Sciatic nerve (tissue), 2 donors: ENCODE data around the gene RBM28. TPM values are rescaled to one million over a fixed set of nuclear protein-coding genes. Genes with fewer than 3 reads are reported as not detected.

Source experiments
- ATAC-seq: fragments of 200-7000 bp; cut with Tn5 transposase; one replicate; pipeline ENCODE4 v1.9.1; 2020; ENCODE audit warnings: mild to moderate bottlenecking, moderate library complexity
- DNase-seq: peaks from one replicate; pipeline ENCODE4 v3.0.0-alpha.2; 2020; ENCODE audit warnings: low spot score
- intact Hi-C: fragments of 100-400 bp; cut with DNase I; formaldehyde crosslinking; loops from one replicate; pipeline ENCODE4 v1.14.2; 2022
- total RNA-seq: library from RNA; stranded (reverse); fragmentation: NEBNext Ultra II Directional; extraction: Animal tissue kit (Norgen Biotek cat#: 25700); gene quantifications from one replicate; pipeline ENCODE4 v1.2.1, GENCODE V29; 2021
- donor health status: DM: no; HTN: no; CAD: no.
- donor health status: DM: no; HTN: no; CAD: no.

Gene RBM28
- total RNA-seq, 1 donor from 2014 or later = 49.6 TPM

DNA sequence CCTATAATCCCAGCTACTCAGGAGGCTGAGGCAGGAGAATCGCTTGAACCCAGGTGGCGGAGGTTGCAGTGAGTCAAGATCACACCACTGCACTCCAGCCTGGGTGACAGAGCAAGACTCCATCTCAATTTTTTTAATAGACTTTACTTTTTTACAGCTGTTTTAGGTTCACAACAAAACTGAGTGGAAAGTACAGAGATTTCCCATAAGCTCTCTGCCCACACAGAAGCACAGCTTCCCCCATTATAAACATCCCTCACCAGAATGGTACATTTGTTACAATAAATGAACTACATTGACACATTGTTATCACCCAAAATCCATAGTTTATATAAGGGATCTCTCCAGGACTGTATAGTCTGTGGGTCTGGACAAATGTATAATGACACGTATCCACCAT lies 32.4 kb upstream of the RBM28 start:
- ATAC-seq (no peak), DNase-seq (no peak)
- intact Hi-C loops = no loop called here

DNA sequence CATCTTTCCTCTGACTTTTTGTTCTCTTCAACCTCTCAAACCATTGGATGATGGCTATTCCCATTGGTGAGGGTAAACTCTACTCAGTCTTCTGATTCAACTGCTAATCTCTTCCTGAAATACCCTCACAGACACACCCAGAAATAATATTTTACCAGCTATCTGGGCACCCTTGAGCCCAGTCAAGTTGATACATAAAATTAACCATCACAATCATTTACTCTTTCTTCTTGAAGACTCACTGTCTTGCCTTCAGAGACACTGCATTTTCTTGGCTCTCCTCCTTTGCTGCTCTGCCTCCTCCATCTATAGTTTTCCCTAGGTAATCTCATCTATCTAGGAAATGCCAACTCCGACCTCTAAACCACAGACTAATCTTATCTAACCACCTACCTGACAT lies 30.3 kb upstream of the RBM28 start:
- intact Hi-C loops = no loop called here
- ATAC-seq (no peak), DNase-seq (no peak)

DNA sequence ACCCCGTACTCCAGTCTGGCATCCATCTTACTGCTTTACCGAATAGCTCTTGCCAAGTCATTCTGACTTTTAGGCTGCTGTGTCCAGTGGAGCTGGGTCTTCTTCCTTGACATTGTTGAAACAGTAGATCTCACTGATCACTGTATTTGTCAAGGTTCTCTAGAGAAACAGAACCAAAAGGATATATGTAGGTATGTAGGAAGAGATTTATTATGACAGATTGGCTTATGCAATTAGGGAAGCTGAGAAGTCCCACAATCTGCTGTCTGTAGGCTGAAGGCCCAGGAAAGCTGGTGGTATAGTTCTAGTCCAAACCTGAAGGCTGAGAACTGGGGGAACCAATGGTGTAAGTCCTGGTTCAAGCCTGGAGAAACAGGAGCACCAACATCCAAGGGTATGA lies 29.9 kb upstream of the RBM28 start:
- no peak for ATAC-seq
- intact Hi-C loops = no loop called here
- DNase-seq = no peak

DNA sequence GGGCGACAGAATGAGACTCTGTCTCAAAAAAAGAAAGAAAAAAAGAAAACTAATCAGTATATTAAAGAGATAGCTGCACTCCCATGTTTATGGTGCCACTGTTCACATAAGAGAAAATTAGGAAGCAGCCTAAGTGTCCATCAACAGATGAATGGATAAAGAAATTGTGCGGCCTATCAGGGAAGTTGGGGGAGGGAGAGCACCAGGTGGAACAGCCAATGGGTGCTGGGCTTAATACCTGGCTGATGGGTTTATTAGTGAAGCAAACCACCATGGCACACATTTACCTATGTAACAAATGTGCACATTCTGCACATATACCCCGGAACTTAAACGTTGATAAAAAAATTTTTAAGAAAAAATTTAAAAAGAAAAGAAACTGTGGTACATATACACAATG lies 26.8 kb upstream of the RBM28 start:
- intact Hi-C loops = no loop called here
- DNase-seq (no peak), ATAC-seq (no peak)

DNA sequence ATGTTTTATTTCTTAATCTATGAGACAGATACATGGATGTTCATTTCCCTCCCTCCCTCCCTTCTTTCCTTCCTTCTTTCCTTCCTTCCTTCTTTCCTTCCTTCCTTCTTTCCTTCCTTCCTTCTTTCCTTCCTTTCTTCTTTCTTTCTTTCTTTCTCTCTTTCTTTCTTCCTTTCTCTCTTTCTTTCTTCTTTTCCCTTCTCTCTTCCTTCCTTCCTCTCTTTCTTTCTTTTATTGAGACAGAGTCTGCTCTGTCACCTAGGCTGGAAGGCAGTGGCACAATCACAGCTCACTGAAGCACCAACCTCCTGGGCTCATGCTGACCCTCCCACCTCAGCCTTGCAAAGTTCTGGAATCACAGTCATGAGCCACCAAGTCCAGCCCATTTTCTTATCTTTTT lies 23.3 kb upstream of the RBM28 start:
- ATAC-seq = no peak
- no peak for DNase-seq
- intact Hi-C loops = no loop called here

DNA sequence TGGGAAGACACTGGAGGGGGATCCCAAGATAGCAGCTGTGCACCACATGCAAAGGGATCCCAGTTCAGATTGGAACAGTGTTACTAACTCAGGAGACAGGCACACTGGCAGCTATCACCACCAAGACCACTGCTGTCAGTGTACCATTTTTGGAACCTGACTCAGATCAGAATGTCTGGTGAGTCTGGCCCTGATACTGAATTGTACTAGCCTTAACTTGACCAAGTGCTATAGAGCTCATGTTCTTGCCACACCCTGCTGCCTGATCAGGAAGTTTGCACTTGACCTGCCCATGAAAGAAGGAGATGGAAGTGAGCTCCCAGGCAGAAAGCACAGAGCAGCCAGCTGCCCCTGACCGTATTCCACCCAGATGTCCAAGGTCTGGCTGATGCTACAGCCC lies 22.6 kb upstream of the RBM28 start:
- ATAC-seq (no peak), DNase-seq (no peak)
- intact Hi-C loops = no loop called here

DNA sequence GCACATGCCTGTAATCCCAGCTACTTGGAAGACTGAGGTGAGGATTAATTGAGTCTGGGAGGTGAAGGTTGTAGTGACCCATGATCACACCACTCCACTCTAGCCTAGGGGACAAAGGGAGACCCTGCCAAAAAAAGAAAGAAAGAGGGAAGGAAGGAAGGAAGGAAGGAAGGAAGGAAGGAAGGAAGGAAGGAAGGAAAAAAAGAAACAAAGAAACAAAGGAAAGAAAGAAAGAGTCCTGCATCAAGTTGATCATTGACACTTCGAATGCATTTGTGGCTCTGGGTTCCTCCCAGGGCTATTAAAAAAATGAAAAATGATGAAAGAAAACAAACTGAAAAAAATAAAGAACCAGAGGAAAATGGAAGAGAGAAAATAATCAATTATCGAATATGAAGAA lies 21.7 kb upstream of the RBM28 start:
- intact Hi-C loops = no loop called here
- no peak for DNase-seq
- no peak for ATAC-seq

DNA sequence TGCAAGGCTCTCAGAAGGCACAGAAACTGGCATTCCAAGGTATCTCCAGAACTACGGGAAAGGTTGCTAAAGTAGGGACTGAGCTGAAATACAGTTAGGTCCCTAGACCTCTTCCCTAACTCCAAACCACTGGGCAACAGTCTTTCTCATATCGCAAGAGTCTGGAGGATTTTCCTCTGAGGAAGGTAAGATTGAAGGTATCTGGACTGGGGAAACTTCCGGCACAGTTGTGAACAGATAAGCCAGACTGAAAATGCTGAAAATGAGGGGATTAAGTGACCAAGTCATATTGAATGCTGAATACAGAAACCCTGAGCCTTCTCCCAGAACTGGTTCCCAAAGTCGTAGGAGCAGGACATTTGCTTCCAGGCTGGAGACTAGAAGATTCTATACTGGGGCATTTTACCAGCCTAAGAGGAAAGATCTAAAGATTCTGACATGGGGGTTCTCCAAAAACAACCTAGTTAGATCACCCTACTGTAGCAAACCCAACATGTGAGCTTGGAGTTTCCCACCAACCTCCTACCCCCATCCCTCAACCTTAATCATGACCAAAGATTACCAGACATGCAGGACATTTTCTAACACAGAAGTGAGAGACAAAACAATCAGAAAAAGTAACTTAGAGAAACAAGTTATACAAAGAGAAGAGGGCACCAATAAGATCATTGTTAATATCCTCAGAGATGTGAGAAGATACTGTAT lies 20.6 kb upstream of the RBM28 start:
- DNase-seq (no peak), ATAC-seq (no peak)
- intact Hi-C loops = no loop called here

DNA sequence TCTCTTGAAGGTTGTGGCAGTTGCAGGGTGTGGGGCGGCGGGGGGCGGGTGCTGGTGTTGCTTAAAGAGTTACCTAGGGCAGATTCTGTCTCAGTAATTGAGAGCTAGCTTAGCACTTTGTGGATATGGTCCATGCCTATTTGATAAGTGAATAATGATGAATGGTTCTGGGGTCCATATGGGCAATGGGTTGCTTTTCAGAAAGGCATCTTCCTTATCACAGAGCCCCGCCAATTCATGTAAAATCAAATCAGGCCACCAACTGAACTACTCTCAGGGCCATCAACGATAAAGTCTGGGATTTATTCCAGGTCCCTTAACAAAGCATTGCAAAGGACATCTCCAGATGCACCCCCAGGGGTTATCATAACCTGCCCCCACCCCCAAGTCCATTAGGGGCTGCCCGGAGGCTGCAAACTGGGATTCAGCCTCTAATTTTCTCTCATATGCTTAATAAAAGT lies 19.6 kb upstream of the RBM28 start:
- no peak for ATAC-seq

DNA sequence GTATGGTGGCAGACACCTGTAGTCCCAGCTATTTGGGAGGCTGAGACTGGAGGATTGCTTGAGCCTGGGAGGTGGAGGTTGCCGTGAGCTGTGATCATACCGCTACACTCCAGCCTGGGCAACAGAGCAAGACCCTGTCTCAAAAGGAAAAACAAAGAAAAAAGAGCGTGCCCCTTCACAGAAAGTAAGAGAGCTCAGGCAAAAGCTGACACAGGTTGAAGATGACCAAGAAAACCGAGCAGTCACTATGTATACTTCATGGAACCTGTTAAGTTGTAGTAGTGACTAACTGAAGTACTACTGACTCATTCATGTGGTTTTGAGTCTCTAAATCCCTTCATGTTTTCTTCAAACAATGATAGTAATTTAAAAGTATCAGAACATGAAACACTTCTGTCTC lies 19.0 kb upstream of the RBM28 start:
- intact Hi-C loops = no loop called here
- ATAC-seq (no peak), DNase-seq (no peak)

More for the DNA sequence above, 19.6 kb upstream of the RBM28 start:
- DNase-seq = no peak
- intact Hi-C loops = no loop called here

DNA sequence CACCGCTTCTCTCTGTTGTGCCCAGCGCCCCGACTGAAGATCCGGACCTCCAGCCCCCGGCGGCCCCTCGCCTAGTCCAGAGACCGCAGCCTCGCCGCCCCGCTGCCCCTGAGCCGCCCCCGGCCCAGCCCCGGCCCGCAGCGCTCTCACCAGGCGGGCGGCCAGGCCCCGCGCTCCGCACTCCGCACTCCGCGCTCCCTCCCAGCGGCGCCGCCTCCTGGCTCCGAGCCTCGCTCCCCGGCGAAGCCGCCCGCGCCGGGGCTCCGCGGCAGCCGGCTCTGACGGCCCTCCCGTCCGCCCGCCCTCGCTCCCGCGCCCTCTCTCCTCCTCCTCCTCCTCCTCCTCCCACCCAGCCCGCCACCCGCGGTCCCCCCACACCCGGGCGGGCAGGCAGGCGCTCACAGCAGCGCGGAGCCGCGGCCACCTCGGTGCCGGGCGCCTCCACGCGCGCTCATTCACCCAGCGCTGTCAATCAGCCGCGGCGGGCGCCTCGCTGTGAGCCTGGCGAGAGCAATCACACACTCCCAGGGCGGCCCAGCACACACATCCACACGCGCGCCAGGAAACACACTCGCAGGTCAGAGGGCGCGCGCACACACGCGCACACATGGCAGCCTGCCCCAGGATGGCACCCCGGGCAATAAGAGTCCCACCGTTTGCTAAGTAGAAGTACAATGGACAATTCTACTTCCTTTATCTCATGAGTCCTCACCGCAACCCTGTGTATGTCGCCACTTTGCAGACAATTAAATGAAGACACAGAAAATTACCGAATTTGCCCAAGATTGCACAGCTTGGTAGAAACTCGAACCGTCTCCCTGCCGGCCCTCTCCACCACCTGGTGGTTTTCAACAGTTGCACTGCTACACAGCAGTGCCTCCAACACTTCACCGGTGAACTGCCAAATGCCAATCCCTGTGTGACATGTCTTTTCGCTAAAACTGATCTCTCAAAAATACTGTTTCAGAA lies 18.0 kb upstream of the RBM28 start, which contains the start of gene PRRT4:
TSS of gene PRRT4 (minus strand) at position 280 of the 969 bp plus-strand sequence.
- DNase-seq (no peak), ATAC-seq (peak; percentile 36)
- intact Hi-C loops = no loop called here

DNA sequence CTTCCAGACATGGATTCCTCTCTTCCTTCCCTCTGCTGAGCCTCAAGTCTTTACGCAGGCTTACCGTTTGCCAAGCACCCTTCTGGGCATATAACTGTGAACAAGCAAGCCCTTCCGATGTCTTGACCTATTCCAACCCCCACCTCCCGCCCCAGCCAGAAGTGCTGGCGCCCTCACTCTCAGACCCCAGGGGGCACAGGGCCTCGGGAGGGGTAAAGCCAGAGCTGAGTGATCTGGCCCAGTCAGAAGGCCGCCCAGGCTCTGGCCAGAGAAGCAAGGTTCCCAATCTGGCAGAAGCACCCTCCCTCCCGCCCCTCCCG lies 16.6 kb upstream of the RBM28 start:
- intact Hi-C loops = no loop called here

DNA sequence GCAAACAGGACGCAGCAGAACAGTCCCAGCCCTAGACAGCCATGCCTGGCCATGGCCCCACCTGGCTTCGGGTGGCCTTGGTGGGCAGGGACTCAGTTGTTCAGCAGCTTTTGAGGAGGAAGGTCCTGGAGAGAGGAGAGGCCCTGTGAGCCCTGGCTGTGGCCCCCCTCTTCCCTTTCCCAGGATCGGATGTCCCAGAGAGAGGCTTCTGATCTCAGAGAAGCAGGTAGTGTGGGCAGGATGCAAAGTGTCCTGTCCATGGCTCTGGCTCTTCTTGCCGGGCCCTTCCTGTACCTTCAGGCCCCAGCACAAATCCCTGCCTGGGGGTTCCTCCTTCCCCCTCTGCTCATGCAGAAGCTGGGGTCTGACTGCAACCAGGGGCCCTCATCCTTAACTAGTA lies 16.2 kb upstream of the RBM28 start:
- ATAC-seq = no peak

More for the DNA sequence above, 16.6 kb upstream of the RBM28 start:
- peak; percentile 39 for ATAC-seq
- no peak for DNase-seq

DNA sequence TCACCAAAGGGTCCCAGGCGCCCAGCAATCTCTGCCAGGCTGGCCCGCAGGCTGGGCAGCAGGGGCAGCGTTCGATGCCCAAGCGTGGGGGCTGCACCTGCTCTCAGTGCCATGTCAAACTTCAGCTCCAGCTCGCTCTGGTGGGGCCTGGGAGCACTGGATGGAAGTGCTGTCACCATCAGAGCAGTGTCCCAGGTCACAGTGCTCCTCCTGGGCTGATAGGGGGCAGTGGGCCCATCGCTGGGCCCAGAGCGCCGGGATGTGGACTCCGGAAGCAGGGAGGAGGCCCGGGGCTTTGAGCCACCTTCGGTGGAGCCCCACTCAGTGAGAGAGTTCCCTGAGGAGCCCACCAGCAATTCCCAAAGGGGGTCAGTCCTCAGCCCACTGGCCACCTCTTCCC lies 15.6 kb upstream of the RBM28 start:
- ATAC-seq = no peak
- no peak for DNase-seq
- intact Hi-C loops = no loop called here

More for the DNA sequence above, 16.2 kb upstream of the RBM28 start:
- intact Hi-C loops = no loop called here
- no peak for DNase-seq

DNA sequence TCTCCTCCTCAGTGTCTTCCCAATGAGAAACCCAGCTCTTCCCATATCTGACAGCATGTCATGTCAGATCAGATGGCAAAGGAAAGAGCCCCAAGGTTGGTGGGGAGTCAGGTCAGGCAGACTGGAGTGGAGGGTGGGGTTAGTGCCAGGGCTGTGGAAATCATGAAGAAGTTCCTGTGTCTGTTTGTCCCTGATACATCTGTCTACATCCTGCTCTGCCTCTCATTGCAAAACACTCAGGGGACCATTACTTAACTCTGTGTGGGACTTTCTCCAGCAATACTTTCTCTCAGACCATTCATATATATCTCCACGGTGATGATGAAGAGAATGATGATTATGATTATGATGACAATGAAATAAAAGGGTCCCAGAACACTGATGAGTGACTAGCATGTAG lies 14.5 kb upstream of the RBM28 start:
- DNase-seq (no peak), ATAC-seq (no peak)

DNA sequence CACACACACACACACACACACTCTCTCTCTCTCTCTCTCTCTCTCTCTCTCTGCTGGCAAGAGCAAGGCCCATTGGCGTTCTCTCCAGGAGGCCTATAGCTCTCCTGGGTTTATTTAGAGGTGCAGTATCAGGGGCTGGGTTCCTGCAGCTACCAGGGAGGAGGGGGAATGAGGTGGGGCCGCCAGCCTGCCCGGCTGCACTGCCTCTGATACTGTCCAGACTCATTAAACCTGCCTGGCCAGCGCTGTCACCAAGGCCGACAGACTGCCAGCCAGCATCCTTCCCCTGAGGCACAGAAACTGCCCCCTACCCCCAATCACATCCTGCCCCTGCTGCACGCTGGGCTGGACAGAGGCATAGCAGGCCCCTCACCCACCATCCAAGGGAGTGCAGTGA lies 13.5 kb upstream of the RBM28 start:
- ATAC-seq = no peak
- intact Hi-C loops = no loop called here
- DNase-seq = no peak

More for the DNA sequence above, 14.5 kb upstream of the RBM28 start:
- intact Hi-C loops = no loop called here

DNA sequence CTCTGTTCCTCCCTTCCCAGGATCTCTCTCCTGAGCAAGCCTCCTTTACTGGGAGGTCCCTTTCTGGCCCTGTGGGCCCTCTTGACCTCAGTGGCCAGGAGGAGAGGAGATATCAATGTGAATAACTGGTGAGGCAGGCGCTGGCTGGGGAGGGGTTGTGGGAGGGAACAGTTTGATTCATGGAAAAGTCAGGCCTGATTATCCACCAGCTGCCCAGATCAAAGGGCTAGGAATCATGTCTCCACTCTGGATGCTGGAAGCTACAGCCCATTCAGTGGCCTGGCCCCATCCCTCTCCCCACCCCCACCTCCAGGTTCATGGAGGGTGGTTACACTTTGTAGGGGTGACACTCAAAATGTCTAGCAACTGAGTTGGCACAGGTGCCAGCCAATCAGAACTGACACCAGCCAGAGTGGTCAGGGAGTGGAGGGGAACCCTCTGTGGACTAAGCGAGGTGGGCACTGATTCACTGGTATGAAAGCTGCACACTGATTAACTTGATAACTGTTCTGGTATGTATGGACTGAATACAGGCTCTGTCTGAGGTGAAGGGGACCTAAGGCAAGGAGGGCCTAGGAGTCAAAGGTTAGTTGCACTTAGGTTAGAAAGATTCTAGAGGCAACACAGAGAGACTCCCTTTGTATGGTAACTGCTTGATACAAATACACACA lies 13.0 kb upstream of the RBM28 start:
- intact Hi-C loops = no loop called here
- no peak for ATAC-seq
- DNase-seq = no peak

DNA sequence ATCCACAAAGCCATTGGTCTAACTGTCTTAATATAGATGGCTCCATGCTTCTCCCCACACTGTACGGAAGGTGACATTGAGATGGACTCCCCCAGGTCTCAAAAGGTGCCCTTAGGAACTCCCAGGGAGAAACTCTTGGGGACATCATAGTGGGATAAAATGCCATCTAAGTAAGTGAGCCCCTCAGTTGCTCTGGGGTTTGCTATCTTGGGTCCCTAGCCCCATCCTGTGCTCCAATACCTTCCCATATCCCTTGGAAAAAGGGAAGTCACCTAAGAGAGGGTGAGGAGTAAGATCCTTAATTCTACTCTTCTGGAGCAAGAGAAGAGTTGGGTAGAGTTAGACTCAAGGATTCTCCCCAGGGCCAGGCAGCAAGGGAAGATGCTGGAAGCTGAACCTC lies 9.9 kb upstream of the RBM28 start:
- no peak for DNase-seq
- ATAC-seq = no peak
- intact Hi-C loops = no loop called here

DNA sequence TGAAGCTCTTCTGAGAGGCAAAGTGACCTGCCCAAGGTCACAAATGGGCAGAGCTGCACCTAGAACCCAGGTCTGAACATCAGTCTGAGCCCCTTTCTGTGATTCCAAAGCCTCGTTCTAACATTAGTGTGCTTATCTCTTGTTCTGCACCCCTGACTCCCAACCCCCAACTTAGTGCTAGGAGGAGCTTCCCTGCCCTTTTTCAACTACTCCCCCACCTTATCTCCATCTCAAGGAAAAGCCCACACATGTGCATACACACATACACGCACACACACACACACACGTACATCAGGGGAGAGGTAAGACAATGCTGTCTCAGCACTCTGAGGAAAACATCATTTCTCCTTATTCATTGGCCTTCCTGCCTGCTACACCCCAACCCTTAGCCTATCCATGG lies 9.5 kb upstream of the RBM28 start:
- DNase-seq (no peak), ATAC-seq (no peak)
- intact Hi-C loops = no loop called here

DNA sequence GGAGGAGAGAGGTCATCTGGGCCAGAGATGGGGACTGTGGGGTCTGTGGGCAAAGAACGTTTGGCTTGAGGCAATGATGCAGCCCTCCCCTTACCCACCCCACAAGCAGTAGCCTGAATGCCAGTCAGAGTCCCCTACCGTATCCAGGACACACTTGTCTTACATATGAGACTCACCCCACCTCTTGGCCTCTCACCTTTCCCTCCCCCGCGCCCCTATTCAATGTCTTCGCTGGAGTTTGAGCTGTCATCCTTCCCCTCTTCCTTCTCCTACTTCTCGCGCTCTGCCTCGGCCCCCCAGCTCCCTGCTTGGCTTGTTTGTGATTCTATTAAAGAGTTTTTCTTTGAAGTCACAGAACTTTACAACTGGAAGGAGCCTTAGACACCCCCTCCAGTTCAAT lies 8.9 kb upstream of the RBM28 start:
- DNase-seq (no peak), ATAC-seq (no peak)
- intact Hi-C loops = no loop called here
